DOHH2 (cell line): ENCODE data around the gene IL6.

Experiments
- CTCF ChIP-seq: fragments of 200-600 bp; sonication (generic); IDR thresholded peaks from one replicate; pipeline ENCODE4 v1.5.1; 2014; ENCODE audit warnings: antibody characterized with exemption, mild to moderate bottlenecking, low read depth, low read length; ENCODE audit not compliant: poor library complexity, severe bottlenecking
- EZH2phosphoT487 ChIP-seq: fragments of 200-600 bp; sonication (generic); IDR thresholded peaks from 2 replicates; pipeline ENCODE4 v1.6.1; 2017; ENCODE audit warnings: borderline replicate concordance, mild to moderate bottlenecking, antibody characterized with exemption, low read length, moderate library complexity, mixed read lengths

- no peak for TF ChIP-seq CTCF
- TF ChIP-seq EZH2phosphoT487: no peak
Measured at GRCh38 chr7:22771872-22772228, 44.9 kb downstream of the IL6 start.
